Mesenchymal stem cell (in vitro differentiated cells and primary cell): ENCODE measurements around the gene SMAP1.

Experiments
- DNase-seq: peaks from one replicate; pipeline ENCODE4 v3.0.0-alpha.2; 2013
- H2AFZ ChIP-seq: one replicate; pipeline ENCODE4 v1.6.1; 2013; ENCODE audit warnings: low read depth, mild to moderate bottlenecking, control low read depth, inconsistent platforms, low read length, moderate library complexity
- H2AK5ac ChIP-seq: 2 replicates; pipeline ENCODE4 v1.6.1; 2013; ENCODE audit warnings: low read length, moderate library complexity, mild to moderate bottlenecking, inconsistent platforms; ENCODE audit not compliant: severe bottlenecking
- H2BK120ac ChIP-seq: one replicate; pipeline ENCODE4 v1.6.1; 2013; ENCODE audit warnings: low read depth, mild to moderate bottlenecking, inconsistent platforms, low read length, moderate library complexity
- H2BK12ac ChIP-seq, 2 experiments: one replicate each; pipeline ENCODE4 v1.6.1; 2013; ENCODE audit warnings: inconsistent platforms in 2 of 2, low read length in 2 of 2, mild to moderate bottlenecking in 2 of 2, moderate library complexity in 2 of 2, control low read depth in 1 of 2
- H2BK15ac ChIP-seq: one replicate; pipeline ENCODE4 v1.6.1; 2013; ENCODE audit warnings: mild to moderate bottlenecking, low read depth, inconsistent platforms; ENCODE audit not compliant: poor library complexity, severe bottlenecking
- H2BK5ac ChIP-seq: 2 replicates; pipeline ENCODE4 v1.6.1; 2013; ENCODE audit warnings: low read depth, mild to moderate bottlenecking, low read length, control low read depth, inconsistent platforms; ENCODE audit not compliant: poor library complexity, severe bottlenecking
- H3K14ac ChIP-seq, 2 experiments: one replicate each; pipeline ENCODE4 v1.6.1; 2013; ENCODE audit warnings: inconsistent platforms in 2 of 2, low read length in 2 of 2, control low read depth in 1 of 2, mild to moderate bottlenecking in 1 of 2, moderate library complexity in 1 of 2
- H3K18ac ChIP-seq, 2 experiments: one replicate each; pipeline ENCODE4 v1.6.1; 2013; ENCODE audit warnings: inconsistent platforms in 2 of 2, low read length in 2 of 2, control low read depth in 1 of 2, low read depth in 1 of 2, mild to moderate bottlenecking in 1 of 2
- H3K23ac ChIP-seq, 2 experiments: one replicate each; pipeline ENCODE4 v1.6.1; 2013; ENCODE audit warnings: inconsistent platforms in 2 of 2, low read length in 2 of 2, mild to moderate bottlenecking in 2 of 2, moderate library complexity in 2 of 2, control low read depth in 1 of 2
- H3K27ac ChIP-seq: 2 replicates; pipeline ENCODE4 v1.5.1; 2013; ENCODE audit warnings: mild to moderate bottlenecking, moderate library complexity, low read length, control low read depth, inconsistent platforms; ENCODE audit not compliant: poor library complexity, severe bottlenecking
- H3K27me3 ChIP-seq, 2 experiments: 2 replicates each; pipeline versions ENCODE4 v1.6.1 to v1.7.0; 2013; ENCODE audit warnings: low read length in 2 of 2, mild to moderate bottlenecking in 2 of 2, moderate library complexity in 2 of 2, control low read depth in 1 of 2, inconsistent platforms in 1 of 2; ENCODE audit not compliant: control insufficient read depth in 1 of 2, insufficient read depth in 1 of 2
- H3K36me3 ChIP-seq, 2 experiments: 2 replicates each; pipeline versions ENCODE4 v1.6.1 to v1.7.0; 2013; ENCODE audit warnings: low read length in 2 of 2, control low read depth in 1 of 2, inconsistent platforms in 1 of 2, low read depth in 1 of 2, mild to moderate bottlenecking in 1 of 2; ENCODE audit not compliant: insufficient read depth in 2 of 2, control insufficient read depth in 1 of 2
- H3K4ac ChIP-seq, 2 experiments: one replicate each; pipeline ENCODE4 v1.6.1; 2013; ENCODE audit warnings: inconsistent platforms in 2 of 2, low read length in 2 of 2, mild to moderate bottlenecking in 2 of 2, moderate library complexity in 2 of 2, control low read depth in 1 of 2, low read depth in 1 of 2
- H3K4me1 ChIP-seq: 2 replicates; pipeline ENCODE4 v1.6.1; 2013; ENCODE audit warnings: low read depth, low read length, control low read depth; ENCODE audit not compliant: control insufficient read depth, insufficient read depth
- H3K4me2 ChIP-seq: 2 replicates; pipeline ENCODE4 v1.6.1; 2013; ENCODE audit warnings: low read length, mild to moderate bottlenecking, inconsistent platforms; ENCODE audit not compliant: poor library complexity, severe bottlenecking
- H3K4me3 ChIP-seq, 2 experiments: 2 replicates each; pipeline versions ENCODE4 v1.5.1 to v1.7.0; 2013; ENCODE audit warnings: low read length in 2 of 2, mild to moderate bottlenecking in 2 of 2, control low read depth in 1 of 2, low read depth in 1 of 2; ENCODE audit not compliant: insufficient read depth in 1 of 2
- H3K79me1 ChIP-seq: replicated peaks from 2 replicates; pipeline ENCODE4 v1.6.1; 2013; ENCODE audit warnings: mild to moderate bottlenecking, control low read depth, low read length, inconsistent platforms; ENCODE audit not compliant: poor library complexity, severe bottlenecking
- H3K9ac ChIP-seq: 2 replicates; pipeline ENCODE4 v1.7.0; 2013; ENCODE audit warnings: mild to moderate bottlenecking, low read length, moderate library complexity
- H3K9me3 ChIP-seq: 2 replicates; pipeline ENCODE4 v1.7.0; 2013; ENCODE audit warnings: mild to moderate bottlenecking, low read length; ENCODE audit not compliant: control insufficient read depth
- H4K8ac ChIP-seq: one replicate; pipeline ENCODE4 v1.6.1; 2013; ENCODE audit warnings: inconsistent platforms, mild to moderate bottlenecking, low read length, moderate library complexity
- H4K91ac ChIP-seq: one replicate; pipeline ENCODE4 v1.6.1; 2013; ENCODE audit warnings: mild to moderate bottlenecking, low read length, inconsistent platforms
- WGBS: methylation state at CpG from one replicate; pipeline ENCODE4 v1.1.7; 2013; ENCODE audit warnings: mixed read lengths; 5-methylcytosine and 5-hydroxymethylcytosine counted together

SMAP1 gene

GRCh38 chr6:70669133-70669532 is 1.4 kb downstream of the SMAP1 start:
- H3K27me3 ChIP-seq = no peaks in the 10 kb centered on the region
- peak; percentile 6 for DNase-seq
- no peak overlapping the region for H3K4ac ChIP-seq
- no peak overlapping the region for H4K91ac ChIP-seq
- H4K8ac ChIP-seq = no peak overlapping the region
- no peak overlapping the region for H3K27ac ChIP-seq
- H3K4me1 ChIP-seq = peaks cover 5% of the 10 kb centered on the region
- no peak overlapping the region for H2BK12ac ChIP-seq
- no peak overlapping the region for H2BK15ac ChIP-seq
- peak overlapping the region in 1 of 2 experiments; percentile 94 for H3K4me3 ChIP-seq
- H3K36me3 ChIP-seq = peaks cover 0 to 5% of the 10 kb centered on the region in 2 experiments
- peak overlapping the region; percentile 93 for H3K9ac ChIP-seq
- H2BK120ac ChIP-seq = no peak overlapping the region
- H2AFZ ChIP-seq = no peak overlapping the region
- H3K4me2 ChIP-seq = peak overlapping the region; percentile 33
- H3K18ac ChIP-seq = no peak overlapping the region
- no peak overlapping the region for H2BK5ac ChIP-seq
- H3K9me3 ChIP-seq = no peaks in the 10 kb centered on the region
- H3K14ac ChIP-seq = no peak overlapping the region
- no peak overlapping the region for H3K23ac ChIP-seq
- peaks cover 13% of the 10 kb centered on the region for H3K79me1 ChIP-seq
- 83% methylated on average over 2 of the region's 4 CpGs for WGBS
- H2AK5ac ChIP-seq = no peak overlapping the region

GRCh38 chr6:70672549-70672948 is 4.9 kb downstream of the SMAP1 start:
- WGBS = 100% methylated on average over 1 of the region's 1 CpG
- H3K36me3 ChIP-seq = peaks cover 0 to 5% of the 10 kb centered on the region in 2 experiments
- H4K91ac ChIP-seq = no peak overlapping the region
- no peak overlapping the region for H3K4me3 ChIP-seq
- H3K4ac ChIP-seq = no peak overlapping the region
- H2BK5ac ChIP-seq = no peak overlapping the region
- peaks cover 23% of the 10 kb centered on the region for H3K79me1 ChIP-seq
- H3K9me3 ChIP-seq = no peaks in the 10 kb centered on the region
- no peak overlapping the region for H3K23ac ChIP-seq
- H3K18ac ChIP-seq = no peak overlapping the region
- no peak overlapping the region for H4K8ac ChIP-seq
- H3K9ac ChIP-seq = no peak overlapping the region
- no peak overlapping the region for H2AK5ac ChIP-seq
- H3K27me3 ChIP-seq = no peaks in the 10 kb centered on the region
- peaks cover 5% of the 10 kb centered on the region for H3K4me1 ChIP-seq
- H3K14ac ChIP-seq = no peak overlapping the region
- H2AFZ ChIP-seq = no peak overlapping the region
- H2BK15ac ChIP-seq = no peak overlapping the region
- H2BK12ac ChIP-seq = no peak overlapping the region
- H2BK120ac ChIP-seq = no peak overlapping the region
- no peak overlapping the region for H3K4me2 ChIP-seq
- no peak for DNase-seq
- no peak overlapping the region for H3K27ac ChIP-seq

GRCh38 chr6:70673054-70673453 is 5.4 kb downstream of the SMAP1 start:
- no peak overlapping the region for H3K4ac ChIP-seq
- 60% methylated on average over 2 of the region's 2 CpGs for WGBS
- DNase-seq = peak; percentile 6
- no peak overlapping the region for H2BK12ac ChIP-seq
- H3K79me1 ChIP-seq = peaks cover 21% of the 10 kb centered on the region
- no peak overlapping the region for H2BK15ac ChIP-seq
- H2AFZ ChIP-seq = no peak overlapping the region
- H4K8ac ChIP-seq = no peak overlapping the region
- peaks cover 5% of the 10 kb centered on the region for H3K4me1 ChIP-seq
- no peak overlapping the region for H2BK120ac ChIP-seq
- H4K91ac ChIP-seq = no peak overlapping the region
- no peak overlapping the region for H3K14ac ChIP-seq
- no peak overlapping the region for H2AK5ac ChIP-seq
- H3K27ac ChIP-seq = no peak overlapping the region
- no peak overlapping the region for H3K4me2 ChIP-seq
- no peak overlapping the region for H3K9ac ChIP-seq
- H3K36me3 ChIP-seq = peaks cover 0 to under 1% of the 10 kb centered on the region in 2 experiments
- H2BK5ac ChIP-seq = no peak overlapping the region
- peak overlapping the region in 1 of 2 experiments; percentile 87 for H3K23ac ChIP-seq
- H3K4me3 ChIP-seq = no peak overlapping the region
- no peaks in the 10 kb centered on the region for H3K9me3 ChIP-seq
- H3K18ac ChIP-seq = peak overlapping the region in 1 of 2 experiments; percentile 28
- no peaks in the 10 kb centered on the region for H3K27me3 ChIP-seq

- no peak overlapping the region for H3K4me2 ChIP-seq
- H3K23ac ChIP-seq = no peak overlapping the region
- no peak overlapping the region for H3K27ac ChIP-seq
- peak; percentile 29 for DNase-seq
- peaks cover 19% of the 10 kb centered on the region for H3K79me1 ChIP-seq
- no peaks in the 10 kb centered on the region for H3K36me3 ChIP-seq
- H4K8ac ChIP-seq = no peak overlapping the region
- no peak overlapping the region for H3K9ac ChIP-seq
- H3K18ac ChIP-seq = no peak overlapping the region
- H3K9me3 ChIP-seq = no peaks in the 10 kb centered on the region
- no peak overlapping the region for H2AK5ac ChIP-seq
- 75% methylated on average over 1 of the region's 1 CpG for WGBS
- no peak overlapping the region for H2AFZ ChIP-seq
- no peak overlapping the region for H2BK120ac ChIP-seq
- H2BK5ac ChIP-seq = no peak overlapping the region
- H3K4me1 ChIP-seq = peaks cover 2% of the 10 kb centered on the region
- no peak overlapping the region for H2BK12ac ChIP-seq
- H4K91ac ChIP-seq = no peak overlapping the region
- H3K27me3 ChIP-seq = no peaks in the 10 kb centered on the region
- no peak overlapping the region for H2BK15ac ChIP-seq
- no peak overlapping the region for H3K4me3 ChIP-seq
- no peak overlapping the region for H3K14ac ChIP-seq
- H3K4ac ChIP-seq = no peak overlapping the region
Measured at GRCh38 chr6:70673601-70674000, 5.9 kb downstream of the SMAP1 start.
